ENCODE data around the gene C1orf105.

Gene C1orf105

GRCh38 chr1:172397221-172397620 is 23.3 kb upstream of the C1orf105 start:
- no peak for DNase-seq (ENCODE audit: low read depth)

- no peak for DNase-seq (ENCODE audit: low read depth)
Observed at GRCh38 chr1:172397633-172398032, 22.9 kb upstream of the C1orf105 start.

GRCh38 chr1:172398193-172398592 is 22.3 kb upstream of the C1orf105 start:
- DNase-seq (ENCODE audit: low read depth) = no peak

GRCh38 chr1:172398970-172399755 is 21.3 kb upstream of the C1orf105 start:
- no peak for DNase-seq (ENCODE audit: low read depth)

GRCh38 chr1:172399756-172400721 is 20.4 kb upstream of the C1orf105 start:
- DNase-seq (ENCODE audit: low read depth) = no peak

GRCh38 chr1:172400722-172401105 is 19.8 kb upstream of the C1orf105 start:
- no peak for DNase-seq (ENCODE audit: low read depth)

- DNase-seq (ENCODE audit: low read depth) = no peak
Observed at GRCh38 chr1:172401477-172401876, 19.0 kb upstream of the C1orf105 start.

GRCh38 chr1:172401892-172402291 is 18.6 kb upstream of the C1orf105 start:
- DNase-seq (ENCODE audit: low read depth) = no peak

- no peak for DNase-seq (ENCODE audit: low read depth)
Observed at GRCh38 chr1:172402878-172403569, 17.5 kb upstream of the C1orf105 start.

GRCh38 chr1:172404121-172404520 is 16.4 kb upstream of the C1orf105 start:
- no peak for DNase-seq (ENCODE audit: low read depth)

GRCh38 chr1:172405912-172406311 is 14.6 kb upstream of the C1orf105 start:
- no peak for DNase-seq (ENCODE audit: low read depth)

- DNase-seq (ENCODE audit: low read depth) = no peak
Observed at GRCh38 chr1:172406968-172407367, 13.5 kb upstream of the C1orf105 start.

- DNase-seq (ENCODE audit: low read depth) = no peak
Observed at GRCh38 chr1:172408958-172409357, 11.5 kb upstream of the C1orf105 start.

- no peak for DNase-seq (ENCODE audit: low read depth)
Observed at GRCh38 chr1:172410027-172410426, 10.5 kb upstream of the C1orf105 start.

- no peak for DNase-seq (ENCODE audit: low read depth)
Observed at GRCh38 chr1:172411791-172412338, 8.6 kb upstream of the C1orf105 start.

- DNase-seq (ENCODE audit: low read depth) = no peak
Observed at GRCh38 chr1:172414331-172414730, 6.2 kb upstream of the C1orf105 start.

GRCh38 chr1:172416496-172417035 is 3.9 kb upstream of the C1orf105 start:
- no peak for DNase-seq (ENCODE audit: low read depth)

GRCh38 chr1:172417557-172417956 is 2.9 kb upstream of the C1orf105 start:
- no peak for DNase-seq (ENCODE audit: low read depth)

GRCh38 chr1:172421974-172422604 is 1.6 kb downstream of the C1orf105 start:
- DNase-seq (ENCODE audit: low read depth) = no peak

- no peak for DNase-seq (ENCODE audit: low read depth)
Observed at GRCh38 chr1:172423336-172423735, 2.9 kb downstream of the C1orf105 start.

GRCh38 chr1:172425339-172425738 is 4.9 kb downstream of the C1orf105 start:
- DNase-seq (ENCODE audit: low read depth) = no peak

All from activated T-cell treated with anti-CD3 and anti-CD28 coated beads for 48 hours (primary cell).